GM19455 (cell line): ENCODE results near the gene JMJD4.

ENCODE experiments used
- ATAC-seq: cut with Tn5 transposase; IDR thresholded peaks from one replicate; pipeline ENCODE4 v1.9.1; 2021; ENCODE audit not compliant: unreplicated experiment

The JMJD4 gene

DNA sequence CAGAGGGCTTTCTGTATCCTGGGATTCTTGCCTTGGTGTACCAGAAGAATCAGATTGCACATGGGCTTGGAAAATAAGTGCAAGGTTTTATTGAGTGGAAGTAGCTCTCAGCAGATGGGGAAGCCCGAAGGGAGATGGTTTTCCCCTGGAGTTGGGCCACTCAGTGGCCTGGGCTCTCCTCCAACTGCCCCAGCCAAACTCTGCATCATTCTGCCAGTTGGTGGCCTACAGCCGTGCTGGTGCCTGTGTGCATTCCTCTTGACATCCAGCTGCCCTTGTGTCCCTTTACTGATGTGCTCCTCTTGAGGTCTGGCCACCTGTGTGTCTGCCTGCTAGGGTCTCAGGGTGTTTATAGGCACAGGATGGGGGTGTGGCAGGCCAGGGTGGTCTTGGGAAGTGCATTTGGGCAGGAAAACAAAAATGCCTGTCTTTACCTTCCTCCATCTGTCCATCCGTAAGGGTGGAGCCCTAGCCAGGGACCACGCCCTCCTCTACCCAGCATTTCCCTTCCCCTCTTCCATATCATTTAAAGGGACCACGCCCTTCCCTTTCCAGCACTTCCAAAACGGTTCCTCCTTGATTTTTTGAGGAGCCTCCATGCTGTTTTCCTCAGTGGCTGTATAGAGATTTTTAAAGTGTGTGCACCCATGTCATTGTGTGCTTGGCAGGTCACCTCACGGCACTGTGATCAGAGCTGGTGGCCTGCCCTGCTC is 19.1 kb upstream of the JMJD4 start:
- no peak for ATAC-seq

DNA sequence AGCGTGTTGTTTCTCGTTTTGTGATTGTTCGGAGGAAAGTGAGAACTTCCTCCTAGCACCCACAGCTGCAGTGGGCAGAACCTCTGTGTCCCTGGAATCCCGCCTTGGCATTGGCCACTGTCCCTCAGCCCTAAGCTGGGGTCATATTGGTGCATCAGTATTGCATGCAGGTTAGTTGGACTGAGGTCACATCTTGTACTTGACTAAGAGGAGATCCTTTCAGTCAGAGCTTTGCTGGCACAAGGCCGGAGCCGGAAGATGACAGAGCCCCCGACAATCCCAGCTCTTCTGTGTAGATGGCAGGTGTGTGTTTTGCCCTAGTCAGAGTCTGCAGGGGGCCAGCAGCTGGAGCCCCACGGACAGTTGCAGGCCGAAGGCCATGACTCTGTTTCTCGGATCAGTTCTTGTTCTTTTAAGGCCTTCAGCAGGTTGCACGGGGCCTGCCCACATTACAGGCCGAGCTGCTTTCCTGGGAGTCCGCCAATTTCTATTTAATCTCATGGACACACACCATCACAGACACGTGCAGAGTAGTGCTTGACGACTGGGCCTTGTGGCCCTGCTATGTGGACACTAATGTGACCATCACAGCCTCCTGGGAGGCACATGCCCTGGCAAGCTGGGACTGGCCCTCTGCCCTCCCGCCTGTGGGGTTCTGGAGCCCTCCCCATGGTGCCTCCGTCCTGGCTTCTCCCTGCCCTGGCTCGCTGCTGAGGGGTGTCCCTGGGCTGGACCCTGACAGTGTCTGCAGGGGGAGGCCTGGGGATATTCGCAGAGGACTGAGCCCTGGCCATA is 15.0 kb upstream of the JMJD4 start:
- ATAC-seq: no peak

DNA sequence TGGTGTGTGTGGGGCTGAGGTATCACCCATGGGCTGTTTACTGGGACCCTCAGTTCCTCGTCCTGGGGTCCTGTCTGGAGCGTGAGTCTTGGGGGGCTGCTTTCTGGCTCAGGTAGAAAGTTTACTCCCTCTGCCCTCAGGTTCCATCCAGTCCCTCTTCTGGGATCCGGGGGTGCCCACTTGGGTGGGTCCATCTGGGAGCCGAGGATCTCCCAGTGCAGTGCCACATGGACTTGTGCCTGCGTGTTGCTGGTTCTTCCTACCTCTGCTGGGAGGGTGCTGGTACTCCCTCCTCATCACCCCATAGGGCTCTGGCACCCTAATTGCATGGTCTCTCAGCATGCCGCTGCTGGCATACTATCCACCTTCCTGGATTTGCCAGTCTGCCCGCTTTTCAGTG is 14.1 kb upstream of the JMJD4 start:
- ATAC-seq: no peak

DNA sequence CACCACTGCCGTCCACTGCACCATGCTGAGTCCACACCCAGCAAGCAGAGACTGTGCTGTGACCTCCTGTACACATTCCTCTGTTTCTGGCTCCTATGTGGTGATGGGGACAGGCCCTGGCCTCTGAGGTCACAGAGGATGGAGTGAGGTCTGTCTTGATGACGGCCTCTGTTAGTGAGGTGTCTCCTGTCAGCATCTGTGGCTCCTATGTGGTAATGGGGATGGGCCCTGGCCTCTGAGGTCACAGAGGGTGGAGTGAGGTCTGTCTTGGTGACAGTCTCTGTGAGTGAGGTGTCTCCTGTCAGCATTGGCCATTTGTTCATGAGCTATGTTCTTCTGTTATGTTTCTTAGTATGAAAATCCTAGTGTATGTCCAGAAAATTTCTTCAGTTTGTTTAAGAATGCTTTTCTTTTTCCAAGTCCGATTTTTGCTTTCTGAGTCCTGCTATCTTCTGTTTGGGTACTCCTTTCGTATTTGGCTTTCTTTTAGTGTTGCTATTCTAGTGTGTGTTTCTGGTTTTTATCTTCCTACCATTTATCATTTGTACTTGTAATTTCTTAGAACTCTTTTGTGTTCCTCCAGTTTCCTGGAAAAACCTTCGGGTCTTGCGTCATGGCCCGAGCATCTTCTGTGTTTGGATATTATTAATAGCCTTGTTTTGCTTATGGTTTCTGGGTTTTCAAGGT is 13.5 kb upstream of the JMJD4 start:
- ATAC-seq: no peak

DNA sequence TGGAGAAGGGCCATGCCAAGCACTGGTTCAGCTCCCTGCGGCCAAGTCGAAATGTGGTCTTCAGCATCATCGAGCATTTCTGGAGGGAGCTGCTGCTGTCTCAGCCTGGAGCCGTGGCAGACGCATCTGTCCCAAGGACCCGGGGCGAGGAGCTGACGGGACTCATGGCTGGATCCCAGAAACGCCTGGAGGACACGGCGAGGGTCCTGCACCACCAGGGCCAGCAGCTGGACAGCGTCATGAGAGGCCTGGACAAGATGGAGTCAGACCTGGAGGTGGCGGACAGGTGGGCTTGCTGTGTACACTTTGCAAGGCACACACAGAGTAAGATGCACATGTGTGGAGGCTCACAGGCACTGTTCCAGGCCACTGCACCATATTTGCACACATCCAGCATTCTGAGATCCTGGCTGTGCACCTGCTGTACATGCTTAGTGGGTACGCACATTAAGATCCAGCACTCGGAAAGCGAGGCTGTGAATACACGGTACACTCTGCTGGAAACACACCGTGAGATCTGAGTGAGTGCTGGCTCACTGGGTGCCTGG is 12.9 kb upstream of the JMJD4 start:
- ATAC-seq: no peak

DNA sequence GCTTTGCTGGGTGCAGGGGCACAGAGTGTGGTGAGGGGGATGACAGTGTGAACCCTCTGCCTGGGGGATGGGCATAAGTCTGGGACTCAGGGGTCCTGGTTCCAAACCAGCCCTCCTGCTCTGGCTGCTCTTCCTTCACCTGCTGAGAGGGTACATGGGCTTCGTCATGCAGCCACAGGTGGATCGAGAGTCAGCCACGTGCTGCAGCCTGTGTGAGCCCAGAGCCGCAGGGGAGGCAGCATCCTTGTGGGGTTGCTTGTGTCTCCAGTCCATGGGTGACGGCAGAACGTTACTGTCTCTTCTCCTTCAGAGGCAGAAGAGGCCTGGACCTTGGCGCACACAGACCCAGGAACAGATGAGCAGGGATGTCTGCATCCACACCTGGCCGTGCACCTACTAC is 12.3 kb upstream of the JMJD4 start:
- no peak for ATAC-seq

DNA sequence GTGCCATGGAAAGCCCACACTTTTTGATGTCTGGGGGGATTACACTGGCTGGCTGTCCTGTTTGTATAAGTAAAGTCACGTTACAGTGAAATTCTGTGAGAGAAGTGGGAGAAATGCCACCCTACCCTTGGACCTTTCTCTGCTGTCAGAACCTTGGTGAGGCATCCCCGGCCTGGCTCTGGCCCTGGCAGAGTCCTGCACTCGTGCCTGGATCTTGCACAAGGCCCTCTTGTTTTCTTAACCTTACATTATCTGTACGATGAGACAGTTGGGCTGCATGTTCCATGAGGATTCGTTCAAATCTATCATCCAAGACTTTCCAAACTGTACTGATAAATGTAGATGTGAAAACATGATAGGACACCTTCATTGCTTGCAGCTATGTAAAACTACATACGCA is 11.6 kb upstream of the JMJD4 start:
- ATAC-seq: no peak

DNA sequence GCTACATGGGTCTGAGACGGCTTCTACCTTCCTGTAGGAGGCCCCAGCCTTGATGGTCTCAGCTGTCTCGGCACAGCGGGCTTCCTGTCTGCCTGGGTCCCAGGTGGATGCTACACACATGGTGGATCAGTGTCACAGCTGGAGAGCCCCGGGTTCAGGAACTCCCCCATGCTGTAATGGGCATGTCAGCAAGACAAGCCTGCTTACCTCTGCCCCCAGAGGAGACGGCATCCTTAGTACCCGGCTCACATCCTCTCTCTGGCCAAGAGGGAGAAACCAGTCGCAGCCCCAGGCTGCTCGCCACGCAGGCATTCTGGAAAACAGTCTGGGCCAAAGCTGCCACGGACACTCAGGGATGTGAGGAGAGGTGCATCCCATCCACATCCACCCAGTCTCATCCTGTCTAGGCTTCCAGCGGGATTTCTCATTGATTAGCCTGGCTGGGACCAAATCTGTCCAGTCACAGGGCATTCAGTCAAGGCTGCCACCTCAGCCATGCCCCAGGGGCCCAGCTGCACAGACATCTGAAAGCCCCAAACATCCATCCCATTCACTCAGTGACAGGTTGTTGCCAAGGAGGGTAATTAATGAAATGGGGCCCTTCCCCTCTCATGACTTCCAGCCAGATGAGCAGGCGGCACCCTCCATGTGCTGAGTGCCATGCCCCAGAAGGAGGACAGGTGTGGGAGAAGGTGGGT is 10.6 kb upstream of the JMJD4 start:
- no peak for ATAC-seq

DNA sequence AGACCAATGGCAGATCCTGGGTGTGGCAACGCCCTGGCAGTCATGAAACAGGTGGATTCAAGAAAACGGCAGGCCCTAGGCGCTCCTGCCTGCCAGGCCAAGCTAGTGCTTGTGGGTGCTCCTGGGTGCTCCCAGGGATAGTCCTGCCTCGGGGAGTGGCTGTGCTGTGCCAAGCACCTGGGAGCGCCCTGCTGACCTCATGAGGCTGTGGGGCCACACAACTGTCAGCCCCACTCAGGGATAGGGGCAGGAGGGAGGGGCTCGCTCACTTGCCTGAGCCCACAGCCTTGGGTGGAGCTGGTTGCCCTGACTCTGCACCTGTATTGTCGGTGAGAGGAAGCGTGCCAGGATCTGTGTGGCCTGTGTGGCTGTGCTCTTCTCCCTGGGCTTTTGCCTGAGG is 9.6 kb upstream of the JMJD4 start:
- ATAC-seq: no peak

DNA sequence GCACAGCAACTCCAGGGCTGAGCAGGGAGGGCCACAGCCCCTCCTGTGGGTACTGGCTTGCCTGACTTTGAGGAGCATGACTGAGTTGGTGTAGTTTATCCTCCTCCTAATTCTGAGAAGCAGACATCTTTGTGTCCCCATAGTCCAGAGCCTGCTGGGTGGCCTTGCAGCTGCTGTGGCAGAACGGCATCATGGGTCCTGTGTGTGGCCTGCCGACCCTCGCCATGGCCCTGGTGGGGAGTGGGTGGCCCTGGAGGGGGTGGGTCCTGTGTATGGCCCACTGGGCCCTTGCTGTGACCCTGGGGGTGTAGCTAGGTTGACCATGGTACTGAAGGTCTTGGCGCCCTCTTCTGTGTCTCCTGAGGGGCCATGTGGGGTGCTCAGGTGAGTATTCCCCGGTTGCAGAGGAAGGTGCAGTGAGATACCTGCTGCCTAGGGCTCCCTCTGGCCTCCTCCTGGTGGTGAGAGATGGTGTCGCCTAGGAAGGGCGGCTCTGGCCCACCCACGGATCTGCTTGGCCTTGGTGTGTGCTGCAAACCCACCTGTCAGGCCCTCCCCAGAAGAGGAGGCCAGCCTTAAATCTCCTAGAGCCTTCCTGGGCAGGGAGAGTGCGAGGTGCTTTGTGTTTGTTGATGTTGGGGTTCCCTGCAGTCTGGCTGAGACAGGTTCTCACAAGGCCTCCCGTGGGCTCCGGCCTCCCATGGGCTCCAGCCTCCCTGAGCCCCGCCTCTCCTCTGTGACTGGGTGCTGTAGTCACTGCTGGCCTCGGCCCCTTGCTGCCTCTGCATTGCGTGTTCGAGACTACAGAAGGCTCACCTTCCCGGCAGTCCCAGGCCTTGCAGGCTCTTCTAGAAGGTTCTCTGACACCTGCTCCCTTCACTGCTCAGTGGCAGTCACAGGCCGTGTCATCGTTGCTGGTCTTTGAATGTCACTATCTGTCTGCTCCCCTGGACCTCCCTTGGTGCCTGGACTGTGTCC is 7.9 kb upstream of the JMJD4 start:
- no peak for ATAC-seq

DNA sequence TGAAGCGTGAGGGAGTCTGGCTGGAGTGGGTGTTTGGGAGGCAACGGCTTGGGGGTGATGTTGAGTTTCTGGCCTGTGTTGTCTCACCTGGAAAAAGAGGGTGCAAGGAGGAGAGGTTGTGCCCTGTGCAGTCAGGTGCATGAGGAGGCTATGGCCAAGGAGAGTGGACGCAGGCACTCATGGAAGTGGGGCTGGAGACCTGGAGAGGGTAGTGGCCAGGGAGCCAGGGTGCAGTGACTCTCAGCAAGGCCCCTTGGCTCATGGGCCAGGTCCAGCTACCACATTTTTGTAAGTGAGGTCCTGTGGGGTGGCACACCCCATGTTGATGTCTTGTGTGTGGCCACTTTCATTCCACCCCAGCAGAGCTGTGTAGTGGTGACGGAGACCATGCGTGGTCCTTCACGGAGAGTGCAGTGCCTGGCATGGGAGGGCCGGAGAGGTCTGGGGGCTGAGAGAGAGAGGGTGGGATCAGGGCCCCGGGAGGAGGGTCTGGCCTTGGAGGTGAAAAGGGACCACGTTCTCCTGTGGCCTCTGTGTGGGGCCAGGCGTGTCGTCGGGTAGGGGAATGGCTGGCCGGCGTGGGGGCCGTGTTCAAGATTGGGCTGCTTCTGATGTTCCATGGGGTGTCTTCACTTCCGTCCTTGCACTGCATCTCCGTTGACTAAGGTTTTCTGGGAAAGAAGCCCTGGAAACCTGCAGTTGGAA is 6.2 kb upstream of the JMJD4 start:
- no peak for ATAC-seq

DNA sequence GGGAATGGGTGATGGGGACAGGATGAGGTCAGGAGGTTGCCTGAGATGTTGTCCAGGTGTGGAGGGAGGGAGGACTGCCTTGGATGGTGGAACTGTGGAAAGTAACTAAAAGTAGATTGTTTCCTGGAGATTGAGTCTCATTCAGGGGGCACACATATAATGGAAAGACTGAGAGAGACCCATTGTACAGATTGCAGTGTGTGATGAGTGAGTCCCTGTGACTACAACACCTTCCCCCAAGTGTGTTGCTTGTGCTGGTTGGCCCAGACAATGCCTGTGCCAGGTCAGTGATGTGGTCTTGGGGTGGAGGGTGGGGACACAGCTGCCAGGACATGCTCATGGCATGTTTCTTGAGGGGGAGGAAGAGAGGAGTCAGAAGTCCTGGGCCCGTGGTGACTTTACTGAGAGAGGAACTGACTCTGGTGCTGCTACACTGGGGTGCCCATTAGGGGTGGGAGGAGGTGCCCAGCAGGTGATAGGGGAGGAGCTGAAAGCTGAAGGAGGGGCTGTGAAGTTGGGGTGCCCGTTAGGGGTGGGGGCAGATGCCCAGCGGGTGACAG is 5.4 kb upstream of the JMJD4 start:
- no peak for ATAC-seq

DNA sequence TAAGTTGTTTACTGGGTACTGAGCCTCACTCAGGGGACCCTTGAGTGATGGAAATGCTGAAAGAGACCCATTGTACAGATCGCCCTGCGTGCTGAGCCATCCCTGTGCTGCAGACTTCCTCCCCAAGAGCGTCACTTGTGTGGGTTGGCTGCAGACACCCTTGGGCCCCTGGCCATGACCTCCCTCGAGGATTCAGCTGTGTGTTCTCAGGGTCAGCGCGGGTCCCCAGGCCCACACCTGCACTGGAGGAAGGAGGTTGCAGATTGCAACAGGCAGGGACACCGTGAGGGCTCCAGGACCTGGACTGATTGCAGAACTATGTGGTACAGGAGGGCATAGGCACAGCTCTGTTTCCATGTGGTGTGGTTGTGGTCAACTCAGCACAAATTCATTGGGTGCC is 4.5 kb upstream of the JMJD4 start:
- no peak for ATAC-seq

DNA sequence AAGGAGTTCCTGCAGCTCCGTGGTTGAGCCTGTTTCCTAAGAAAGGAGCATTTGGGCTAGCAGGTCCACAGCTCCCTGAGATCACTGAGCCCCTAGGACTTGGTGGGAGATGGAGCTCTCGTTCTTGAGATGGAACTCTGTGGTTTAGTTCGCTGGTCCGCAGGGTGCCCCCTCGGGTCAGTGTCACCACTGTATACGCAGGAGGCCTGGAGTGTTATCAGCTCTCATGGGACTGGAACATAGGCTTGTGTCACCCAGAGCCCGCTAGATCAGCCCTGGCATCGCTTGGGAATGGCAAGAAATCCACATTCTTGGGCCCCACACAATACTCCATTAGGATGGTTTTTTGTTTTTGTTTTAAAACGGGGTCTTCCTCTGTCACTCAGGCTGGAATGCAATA is 3.7 kb upstream of the JMJD4 start:
- no peak for ATAC-seq

DNA sequence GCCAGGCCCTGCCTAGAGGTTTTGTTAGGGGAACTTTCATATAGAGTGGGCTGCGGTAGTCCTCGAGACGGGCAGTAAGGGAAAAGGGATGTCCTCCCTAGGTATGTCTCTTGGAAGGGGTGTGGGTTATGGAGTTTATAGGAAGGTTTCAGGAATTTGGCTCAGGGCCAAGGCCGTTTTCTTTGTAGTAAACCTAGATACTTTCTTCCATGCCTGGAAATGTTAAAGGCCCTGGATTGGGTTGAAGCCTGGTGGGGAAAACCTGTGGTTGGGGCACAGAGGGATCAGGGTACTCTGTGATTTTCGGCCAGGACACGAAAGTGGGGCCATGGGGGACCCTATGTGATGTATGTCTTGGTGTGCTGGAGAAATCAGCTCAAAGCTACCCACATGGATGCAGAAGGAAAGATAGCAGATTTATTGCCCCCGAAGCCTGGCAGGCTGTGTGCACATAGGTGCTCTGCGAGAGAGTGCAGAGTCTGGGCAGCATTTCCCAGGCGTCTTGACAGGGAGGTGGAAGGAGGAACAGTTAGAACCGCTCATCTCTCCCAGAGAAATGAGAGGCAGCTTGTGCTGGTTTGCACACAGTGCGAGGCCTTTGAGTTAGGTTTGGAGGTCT is 1.8 kb upstream of the JMJD4 start:
- no peak for ATAC-seq

DNA sequence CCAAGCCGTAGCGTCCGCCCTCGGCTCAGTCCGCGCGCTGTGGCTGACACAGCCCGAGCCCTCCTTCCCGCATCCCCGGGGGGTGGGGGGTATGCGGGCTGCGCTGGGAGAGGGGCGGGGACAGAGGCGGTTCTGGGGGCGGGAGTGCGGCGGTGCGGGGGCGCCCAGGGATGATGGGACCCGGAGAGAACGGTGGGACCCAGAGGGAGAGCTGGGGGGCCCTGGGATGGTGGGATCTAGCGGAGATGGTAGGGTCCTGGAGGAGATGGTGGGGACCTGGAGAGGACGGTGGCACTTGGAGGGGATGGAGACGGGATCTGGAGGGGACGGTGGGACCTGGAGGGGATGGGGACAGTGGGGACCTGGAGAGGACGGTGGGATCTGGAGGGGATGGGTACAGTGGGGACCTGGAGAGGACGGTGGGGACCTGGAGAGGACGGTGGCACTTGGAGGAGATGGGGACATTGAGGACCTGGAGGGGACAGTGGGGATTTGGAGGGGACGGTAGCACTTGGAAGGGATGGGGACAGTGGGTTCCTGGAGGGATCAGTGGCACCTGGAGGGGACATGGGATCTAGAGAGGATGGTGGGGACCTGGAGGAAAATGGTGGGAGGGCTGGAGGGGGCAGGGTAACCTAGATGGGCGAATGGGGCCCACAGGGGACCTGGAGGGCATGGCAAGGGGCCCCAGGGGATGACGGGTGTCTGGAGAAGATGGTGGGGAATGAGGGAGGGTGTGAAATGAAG is 610 bp upstream of the JMJD4 start:
- peak; percentile 32 for ATAC-seq

DNA sequence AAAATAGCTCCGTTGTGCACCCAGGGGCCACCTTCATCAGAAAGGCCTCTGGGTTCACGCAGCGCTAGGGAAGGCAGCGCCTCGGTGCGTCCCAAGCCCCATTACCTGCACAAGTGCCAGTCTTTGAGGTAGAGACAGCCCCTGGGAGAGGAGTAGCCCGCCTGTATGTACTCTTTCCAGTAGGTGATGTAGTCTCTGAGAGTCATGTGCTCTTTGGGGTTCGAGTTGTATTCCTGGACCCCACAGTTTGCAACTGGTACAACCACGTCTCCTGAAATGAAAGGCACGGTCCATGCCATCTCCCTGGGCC is 601 bp downstream of the JMJD4 start:
- ATAC-seq: peak; percentile 5
